GM18498 (cell line): ENCODE measurements around the gene KCND3.

Source experiments
- ATAC-seq: cut with Tn5 transposase; IDR thresholded peaks from one replicate; pipeline ENCODE4 v1.9.1; 2021; ENCODE audit warnings: mild to moderate bottlenecking, moderate library complexity; ENCODE audit not compliant: unreplicated experiment

KCND3 gene

GRCh38 chr1:111786669-111787207, 202.7 kb downstream of the KCND3 start:
- ATAC-seq = no peak

DNA sequence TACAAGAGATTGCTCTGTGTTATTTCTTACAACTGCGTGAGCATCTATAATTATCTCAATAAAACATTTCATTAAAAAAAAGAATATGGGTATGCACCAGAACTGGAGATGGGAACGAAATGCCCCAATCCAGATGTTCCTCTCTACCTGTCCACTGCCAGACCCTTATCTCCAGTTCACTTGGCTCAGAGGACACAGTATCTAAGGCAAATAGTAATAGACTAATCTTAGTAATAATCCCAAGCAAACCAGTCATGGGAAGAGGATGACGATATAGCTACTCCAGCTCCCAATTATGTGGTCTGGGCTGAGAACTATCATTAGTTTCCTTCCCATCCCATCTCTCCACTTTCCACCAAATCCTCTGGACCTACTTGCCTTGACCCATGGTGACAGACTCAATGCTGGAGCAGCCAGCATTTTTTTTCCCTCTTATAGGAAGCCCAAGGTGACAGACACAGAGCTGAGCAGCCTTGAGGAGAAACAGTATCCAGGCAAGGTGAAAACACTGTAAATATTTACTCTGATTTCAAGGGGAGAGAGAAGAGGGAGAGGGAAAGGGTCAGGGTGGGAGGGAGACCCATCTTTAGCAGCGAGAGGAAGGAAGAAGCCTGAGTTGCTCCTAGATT, 205.1 kb downstream of the KCND3 start:
- no peak for ATAC-seq

GRCh38 chr1:111779546-111779945, 209.9 kb downstream of the KCND3 start:
- ATAC-seq = no peak

- ATAC-seq = no peak
Observed at GRCh38 chr1:111778541-111779051, 210.9 kb downstream of the KCND3 start.

DNA sequence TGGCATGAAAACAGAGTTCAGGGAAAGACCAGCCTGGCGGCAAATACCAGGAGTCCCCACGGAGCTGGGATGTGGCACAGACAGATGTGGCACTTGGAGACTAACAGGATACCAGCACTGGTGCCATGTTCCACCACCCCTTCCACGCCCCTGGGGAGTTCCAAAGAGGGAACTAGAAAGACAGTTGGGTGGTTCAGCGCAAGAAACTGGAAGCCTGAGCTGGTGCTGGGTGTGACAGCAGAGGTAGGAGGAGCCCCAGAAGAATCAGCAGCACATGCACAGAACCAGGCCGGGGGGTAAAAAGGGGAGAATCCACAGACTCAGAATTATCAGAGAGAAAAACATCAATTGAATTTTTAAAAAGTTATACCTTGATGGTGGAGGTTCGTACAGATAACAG, 211.4 kb downstream of the KCND3 start:
- no peak for ATAC-seq

- ATAC-seq = no peak
Observed at GRCh38 chr1:111777301-111777700, 212.2 kb downstream of the KCND3 start.

GRCh38 chr1:111776861-111777260, 212.6 kb downstream of the KCND3 start:
- no peak for ATAC-seq

DNA sequence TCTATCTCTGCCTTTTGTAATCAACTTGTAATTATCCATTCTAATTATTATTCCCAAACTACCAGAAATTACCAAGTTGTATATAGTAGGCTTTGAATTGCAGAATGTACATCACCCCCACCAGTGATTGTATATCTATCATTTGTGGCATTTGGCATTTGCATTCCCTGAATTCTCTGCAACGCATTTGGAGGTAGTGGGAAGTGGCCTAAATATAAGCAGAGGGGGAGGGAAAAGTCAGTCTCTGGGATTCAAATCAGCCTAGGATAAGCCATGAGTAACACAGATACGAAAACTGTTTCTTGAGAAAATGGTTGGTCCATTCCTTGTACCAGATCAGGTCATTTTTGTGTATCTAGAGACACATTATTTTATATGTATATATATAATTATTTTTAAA, 213.1 kb downstream of the KCND3 start:
- ATAC-seq = no peak

GRCh38 chr1:111775966-111776365, 213.5 kb downstream of the KCND3 start:
- no peak for ATAC-seq

DNA sequence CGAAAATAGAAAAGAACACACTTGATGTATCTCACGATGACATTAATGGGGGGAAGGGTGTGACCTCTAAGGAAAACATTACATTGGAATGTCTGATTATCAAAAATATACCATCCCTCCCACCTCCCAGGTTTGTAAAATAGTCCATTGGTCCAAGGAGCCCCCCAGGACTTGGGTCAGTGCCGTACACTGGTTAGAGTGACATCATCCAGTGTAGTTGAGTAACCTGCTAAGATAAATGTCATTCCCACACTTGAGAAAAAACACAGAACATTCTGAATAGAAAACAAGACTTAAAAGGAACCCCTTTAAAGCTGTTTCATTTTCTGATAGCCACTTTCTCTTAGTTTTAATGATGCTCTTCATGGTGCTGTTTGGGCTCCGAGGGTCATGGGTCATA, 218.6 kb downstream of the KCND3 start:
- ATAC-seq = no peak

GRCh38 chr1:111769517-111770146, 219.8 kb downstream of the KCND3 start:
- no peak for ATAC-seq

DNA sequence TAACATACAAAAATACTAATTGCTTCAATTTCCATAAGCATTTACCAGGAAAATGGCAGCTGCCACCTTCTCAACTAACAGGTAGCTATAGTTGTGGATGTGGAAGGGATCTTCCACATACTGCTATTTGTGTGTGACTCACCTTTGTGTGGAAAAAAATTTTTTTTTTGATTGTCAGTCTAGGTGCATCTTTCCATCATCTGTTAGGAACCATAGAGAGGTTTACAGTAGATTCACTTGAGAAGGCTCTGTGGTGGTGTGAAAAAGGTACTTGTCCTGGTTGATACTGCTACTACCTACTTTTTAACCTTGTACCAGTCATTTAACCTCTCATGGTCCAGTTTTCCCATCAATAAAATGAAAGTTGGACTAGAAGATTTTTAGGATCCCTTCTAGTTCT, 220.8 kb downstream of the KCND3 start:
- no peak for ATAC-seq

DNA sequence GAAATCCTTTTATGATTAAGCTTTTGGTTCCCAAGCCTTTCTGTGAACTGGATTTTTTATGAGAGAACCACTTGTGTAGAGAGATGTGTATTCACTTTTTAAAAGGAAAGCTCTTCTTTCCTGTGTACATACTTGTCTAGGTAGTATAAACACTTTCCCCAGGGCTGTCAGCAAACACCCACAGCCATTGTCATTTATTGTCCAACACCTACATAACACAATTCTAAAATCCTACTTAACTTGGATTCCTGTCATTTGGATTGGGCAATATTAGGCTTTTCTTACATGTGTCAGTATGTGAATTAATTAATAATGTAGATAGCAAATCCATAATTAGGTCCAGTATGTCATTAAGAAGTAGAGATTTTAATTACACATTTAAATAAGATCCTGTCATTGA, 221.4 kb downstream of the KCND3 start:
- no peak for ATAC-seq

GRCh38 chr1:111762332-111762731, 227.1 kb downstream of the KCND3 start:
- no peak for ATAC-seq

DNA sequence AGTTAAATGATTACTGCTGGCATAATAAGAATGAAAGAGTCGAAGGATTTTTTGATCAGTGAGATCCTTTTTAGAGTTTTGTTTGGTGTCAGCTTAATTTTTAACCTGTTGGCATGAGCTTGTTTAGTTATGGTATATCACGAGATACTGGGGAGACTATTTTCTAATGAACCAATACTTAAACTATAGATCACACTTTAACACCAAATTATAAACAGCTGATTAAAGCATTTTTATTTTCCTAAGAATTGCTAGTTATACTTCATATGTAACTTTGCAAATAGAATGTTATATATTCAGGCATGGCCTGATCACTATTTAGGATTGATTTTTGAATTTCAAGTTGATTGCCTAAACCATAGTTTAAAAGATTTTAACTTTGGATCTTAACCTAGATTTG, 227.8 kb downstream of the KCND3 start:
- ATAC-seq = no peak

DNA sequence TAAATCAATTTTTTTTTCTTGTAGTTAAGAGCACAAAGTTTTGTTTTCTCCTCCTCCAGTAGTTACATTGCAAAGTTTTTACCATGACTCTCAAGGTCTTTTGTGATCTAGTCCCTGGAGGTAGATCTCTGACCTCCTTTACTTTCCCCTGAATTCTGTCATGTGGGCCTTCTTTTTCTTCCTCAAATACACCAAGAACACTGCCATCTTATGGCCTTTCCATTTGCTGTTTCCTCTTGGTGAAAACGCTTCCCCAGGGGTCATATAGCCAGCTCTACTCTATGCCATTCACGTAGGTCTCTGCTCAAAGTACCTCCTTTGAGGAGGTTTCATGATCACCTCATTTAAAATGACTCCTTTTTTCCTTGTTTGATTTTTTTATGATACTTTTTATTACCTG, 231.1 kb downstream of the KCND3 start:
- no peak for ATAC-seq

GRCh38 chr1:111756124-111756513, 233.3 kb downstream of the KCND3 start:
- peak; percentile 14 for ATAC-seq

GRCh38 chr1:111755331-111756123, 233.9 kb downstream of the KCND3 start, which contains the start of gene DDX20:
TSS of gene DDX20 (plus strand) at chr1:111755901. CDS start at chr1:111755925, 24 bp downstream.
- peak; percentile 92 for ATAC-seq

- no peak for ATAC-seq
Observed at GRCh38 chr1:111754984-111755330, 234.5 kb downstream of the KCND3 start.

DNA sequence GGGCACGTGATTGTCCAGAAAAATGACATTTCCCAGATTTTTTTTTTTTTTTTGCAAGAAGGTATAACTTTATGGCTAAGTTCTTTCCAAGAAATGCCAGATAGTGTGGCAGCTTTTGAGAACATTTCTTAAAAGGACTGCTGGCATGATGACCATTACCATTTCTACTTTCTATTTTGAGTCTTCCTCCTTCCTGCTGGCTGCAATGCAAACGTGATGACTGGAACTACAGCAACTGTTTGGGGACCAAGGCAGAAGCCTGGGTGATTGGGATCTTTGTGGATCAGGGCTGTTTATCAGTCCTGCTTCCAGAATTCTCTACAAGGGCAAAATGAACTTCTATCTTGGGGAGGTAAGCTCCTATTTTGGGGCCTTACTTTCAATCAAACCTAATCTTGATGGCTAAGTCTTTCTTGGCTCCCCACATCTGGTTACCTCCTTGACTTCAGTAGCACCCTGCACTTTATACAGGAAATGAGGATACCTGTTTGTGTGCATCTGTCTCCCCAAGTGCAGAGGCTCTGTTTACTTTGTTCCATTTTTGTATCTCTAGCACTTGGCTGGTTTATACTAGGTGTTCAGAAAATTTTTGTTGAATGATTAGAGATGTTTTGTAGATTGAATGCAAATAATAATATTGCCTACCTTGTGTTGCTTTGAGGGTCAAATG, 237.4 kb downstream of the KCND3 start:
- no peak for ATAC-seq

GRCh38 chr1:111750856-111751255, 238.6 kb downstream of the KCND3 start:
- no peak for ATAC-seq
